Ovary (tissue), 3 donors: Measurements from ENCODE around the gene SEC16B.

Source experiments
- EP300 ChIP-seq: sonication (generic); formaldehyde crosslinking; IDR thresholded peaks from one replicate; pipeline ENCODE4 v1.6.1; 2017; ENCODE audit warnings: antibody characterized with exemption
- POLR2A ChIP-seq: fragments of 450-650 bp; IDR thresholded peaks from one replicate; pipeline ENCODE4 v1.6.1; 2017; ENCODE audit warnings: antibody characterized with exemption, mild to moderate bottlenecking, moderate library complexity
- TF ChIP-seq, protein P1 (sequence below), 3 donors: fragments of 450-650 bp in 2 of 3; fragments of 200-600 bp in 1 of 3; IDR thresholded peaks; one replicate each; pipeline versions ENCODE4 v1.5.1 to v1.8.0; 2016 to 2022; ENCODE audit warnings: antibody characterized with exemption in 3 of 3, mild to moderate bottlenecking in 1 of 3
- donor health status: DM: no; HTN: no; CAD: no.

DNA sequence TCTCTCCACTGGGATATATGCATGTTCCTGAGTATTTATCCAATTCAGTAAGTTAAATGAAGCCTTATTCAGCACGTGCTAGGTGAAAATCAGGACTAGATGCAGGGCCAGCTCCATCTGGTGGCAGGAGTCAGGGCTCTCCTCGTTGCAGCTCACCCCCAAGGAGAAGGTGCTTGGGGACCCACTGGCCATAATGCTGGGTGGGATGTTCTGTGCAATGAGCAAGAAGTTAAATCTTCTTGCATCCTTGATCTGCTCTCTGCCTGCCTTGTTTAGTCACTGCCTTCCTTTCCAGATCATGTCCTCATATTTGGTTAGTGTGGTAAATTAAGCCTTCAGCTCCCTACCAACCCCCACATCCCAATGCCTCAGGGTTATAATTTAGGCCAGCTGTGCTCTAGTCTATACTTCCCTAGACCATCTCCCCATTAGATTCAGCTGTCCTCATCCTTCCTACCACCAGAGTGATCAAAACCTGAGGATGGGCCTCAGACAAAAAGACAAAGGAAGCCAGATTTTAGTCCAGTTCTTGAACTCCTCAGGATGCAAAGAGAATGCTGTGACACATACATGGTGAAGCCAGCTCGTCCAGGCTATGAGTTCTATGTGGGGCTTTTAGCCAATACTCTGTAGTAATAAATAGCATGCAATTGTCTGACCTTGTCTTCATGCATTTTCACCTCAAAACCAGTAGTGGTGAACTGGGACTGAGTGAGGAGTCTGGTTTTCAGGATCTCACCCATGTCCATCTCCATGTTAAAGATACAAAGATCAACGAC lies 55.9 kb downstream of the SEC16B start:
- TF ChIP-seq POLR2A (no peak), EP300 (no peak)
- TF ChIP-seq, protein P1, sequence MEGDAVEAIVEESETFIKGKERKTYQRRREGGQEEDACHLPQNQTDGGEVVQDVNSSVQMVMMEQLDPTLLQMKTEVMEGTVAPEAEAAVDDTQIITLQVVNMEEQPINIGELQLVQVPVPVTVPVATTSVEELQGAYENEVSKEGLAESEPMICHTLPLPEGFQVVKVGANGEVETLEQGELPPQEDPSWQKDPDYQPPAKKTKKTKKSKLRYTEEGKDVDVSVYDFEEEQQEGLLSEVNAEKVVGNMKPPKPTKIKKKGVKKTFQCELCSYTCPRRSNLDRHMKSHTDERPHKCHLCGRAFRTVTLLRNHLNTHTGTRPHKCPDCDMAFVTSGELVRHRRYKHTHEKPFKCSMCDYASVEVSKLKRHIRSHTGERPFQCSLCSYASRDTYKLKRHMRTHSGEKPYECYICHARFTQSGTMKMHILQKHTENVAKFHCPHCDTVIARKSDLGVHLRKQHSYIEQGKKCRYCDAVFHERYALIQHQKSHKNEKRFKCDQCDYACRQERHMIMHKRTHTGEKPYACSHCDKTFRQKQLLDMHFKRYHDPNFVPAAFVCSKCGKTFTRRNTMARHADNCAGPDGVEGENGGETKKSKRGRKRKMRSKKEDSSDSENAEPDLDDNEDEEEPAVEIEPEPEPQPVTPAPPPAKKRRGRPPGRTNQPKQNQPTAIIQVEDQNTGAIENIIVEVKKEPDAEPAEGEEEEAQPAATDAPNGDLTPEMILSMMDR (IDR thresholded peaks at IDR 0.05) = no peak
